ENCODE measurements around the gene TSPAN9.

TSPAN9 gene

GRCh38 chr12:3138941-3139511 is 61.8 kb downstream of the TSPAN9 start:
- no peak for DNase-seq (ENCODE audit: low read depth in 2 of 3, low spot score in 1 of 3)

GRCh38 chr12:3139760-3140159 is 62.6 kb downstream of the TSPAN9 start:
- DNase-seq (ENCODE audit: low read depth in 2 of 3, low spot score in 1 of 3) = no peak

- no peak for DNase-seq (ENCODE audit: low read depth in 2 of 3, low spot score in 1 of 3)
Measured at GRCh38 chr12:3140284-3140683, 63.1 kb downstream of the TSPAN9 start.

GRCh38 chr12:3141339-3142321 is 64.5 kb downstream of the TSPAN9 start:
- no peak for DNase-seq (ENCODE audit: low read depth in 2 of 3, low spot score in 1 of 3)

DNA sequence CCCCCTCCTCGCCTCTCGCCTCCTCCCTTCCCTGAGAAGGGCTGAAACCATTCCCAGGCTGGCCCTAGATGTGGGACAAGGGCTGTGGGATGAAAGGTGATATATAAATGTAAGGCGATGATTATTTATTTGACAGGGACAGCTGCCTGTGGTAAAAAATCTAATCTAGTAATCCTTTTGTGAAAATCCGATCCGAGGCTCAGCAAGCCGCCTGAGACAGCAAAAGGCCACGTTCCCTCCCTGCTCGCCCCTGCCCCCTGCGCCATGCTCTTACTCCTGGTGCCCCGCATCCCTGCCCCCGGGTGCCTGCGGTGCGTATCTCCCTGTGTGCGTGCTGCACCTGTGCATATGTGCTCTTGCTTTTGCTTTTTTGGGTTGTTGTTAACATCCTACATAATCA is 65.2 kb downstream of the TSPAN9 start:
- DNase-seq (ENCODE audit: low read depth in 2 of 3, low spot score in 1 of 3) = no peak

GRCh38 chr12:3144495-3144894 is 67.3 kb downstream of the TSPAN9 start:
- no peak for DNase-seq (ENCODE audit: low read depth in 2 of 3, low spot score in 1 of 3)

GRCh38 chr12:3145033-3145432 is 67.9 kb downstream of the TSPAN9 start:
- no peak for DNase-seq (ENCODE audit: low read depth in 2 of 3, low spot score in 1 of 3)

DNA sequence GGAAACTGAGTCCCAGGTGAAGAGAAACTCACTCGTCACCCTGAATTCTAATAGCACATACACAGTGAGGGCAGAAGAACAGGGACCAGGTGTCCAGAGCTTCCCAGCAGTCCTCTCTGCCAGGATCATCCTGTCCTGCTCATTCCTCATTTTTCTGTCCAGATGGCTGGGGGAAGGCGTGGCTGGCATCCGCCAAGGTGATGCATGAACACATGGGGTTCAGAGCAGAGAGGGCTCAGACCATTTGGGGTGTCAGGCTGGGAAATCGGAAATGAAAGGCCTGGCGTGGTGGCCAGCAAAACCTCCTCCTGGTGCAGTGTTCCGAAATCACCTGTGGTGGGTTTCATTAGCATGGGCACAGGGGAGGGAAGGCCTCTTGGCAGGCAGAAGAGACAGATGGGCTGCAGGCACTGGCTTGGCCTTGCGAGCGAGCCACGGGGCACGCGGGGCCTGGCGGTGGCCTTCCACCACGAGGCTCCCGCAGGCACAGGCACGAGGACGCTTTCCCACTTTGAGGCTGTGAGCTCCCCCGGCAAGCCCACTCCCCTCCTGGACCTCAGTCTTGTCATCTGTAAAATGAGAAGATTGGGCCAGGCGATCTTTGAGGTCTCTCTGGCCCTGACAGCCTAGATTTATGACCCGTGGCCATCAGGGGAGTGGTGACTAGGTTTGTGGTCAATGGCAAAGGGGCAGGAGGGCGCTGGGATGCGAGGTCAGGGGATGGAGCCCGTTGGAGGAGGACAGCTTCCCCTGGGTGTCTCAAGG is 68.5 kb downstream of the TSPAN9 start:
- no peak for DNase-seq (ENCODE audit: low read depth in 2 of 3, low spot score in 1 of 3)

DNA sequence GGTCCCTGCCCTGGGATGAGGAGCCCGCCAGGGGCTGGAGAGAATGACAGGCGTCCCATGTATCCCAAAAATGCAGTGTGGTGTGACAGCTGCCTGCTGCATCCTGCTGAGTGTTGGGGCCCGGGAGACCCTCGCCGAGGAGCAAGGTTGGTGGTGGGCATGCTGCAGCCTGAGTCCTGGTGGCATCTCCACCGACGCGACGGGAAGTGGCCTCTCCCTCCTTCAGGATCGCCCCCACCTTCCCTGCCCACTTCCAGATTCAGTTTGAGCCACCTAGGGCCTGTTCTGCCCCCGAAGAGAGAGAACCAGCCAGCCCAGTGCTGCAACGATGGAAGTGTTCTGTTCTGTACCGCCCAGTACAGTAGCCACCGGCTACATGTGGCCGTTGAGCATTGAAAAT is 70.1 kb downstream of the TSPAN9 start:
- no peak for DNase-seq (ENCODE audit: low read depth in 2 of 3, low spot score in 1 of 3)

GRCh38 chr12:3148366-3149000 is 71.3 kb downstream of the TSPAN9 start:
- DNase-seq (ENCODE audit: low read depth in 2 of 3, low spot score in 1 of 3) = no peak

- DNase-seq (ENCODE audit: low read depth in 2 of 3, low spot score in 1 of 3) = no peak
Measured at GRCh38 chr12:3149515-3150307, 72.5 kb downstream of the TSPAN9 start.

GRCh38 chr12:3150308-3150670 is 73.1 kb downstream of the TSPAN9 start:
- no peak for DNase-seq (ENCODE audit: low read depth in 2 of 3, low spot score in 1 of 3)

DNA sequence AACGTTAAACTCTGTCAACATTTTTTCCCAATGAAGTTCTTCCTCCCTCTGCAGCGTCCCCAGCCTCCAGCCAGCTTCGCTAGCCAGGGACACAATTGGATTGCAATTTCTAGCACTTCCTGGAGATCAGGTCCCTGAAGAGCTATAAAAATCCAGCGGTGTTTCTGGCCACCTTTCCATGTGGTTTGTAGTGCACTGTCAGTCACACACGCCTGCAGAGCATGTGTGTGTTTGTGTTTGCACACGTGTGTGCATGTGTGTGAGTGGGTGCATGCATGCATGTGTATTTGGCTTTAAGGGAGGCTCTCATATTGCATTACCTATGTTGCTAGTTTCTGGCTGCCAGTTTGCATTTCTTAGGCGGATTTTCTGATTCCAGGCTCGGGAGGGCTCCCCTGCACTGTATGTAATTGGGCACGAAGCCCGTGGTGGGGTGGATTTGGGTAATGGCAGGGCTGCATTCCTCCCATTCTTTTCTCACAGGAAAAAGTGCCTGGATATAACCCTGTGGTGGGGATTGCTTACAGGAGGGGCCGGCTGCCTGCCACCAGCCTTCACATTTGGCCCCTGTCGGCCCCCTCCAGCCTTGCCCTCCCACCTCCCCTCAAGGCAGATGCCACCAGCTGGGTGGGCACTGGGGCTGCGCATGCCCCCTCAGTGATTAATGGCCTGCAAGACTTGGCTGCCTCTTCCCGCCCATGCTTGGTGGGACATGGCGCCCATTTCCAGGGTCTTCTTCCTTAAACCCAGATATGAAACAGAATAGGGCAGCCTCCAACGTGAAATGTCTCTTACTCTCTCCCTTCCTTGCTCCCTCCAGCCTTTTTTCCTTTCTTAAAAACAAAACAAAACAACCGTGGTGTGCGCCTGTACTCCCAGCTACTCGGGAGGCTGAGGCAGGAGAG is 74.0 kb downstream of the TSPAN9 start:
- DNase-seq (ENCODE audit: low read depth in 2 of 3, low spot score in 1 of 3) = no peak

GRCh38 chr12:3152011-3152511 is 74.9 kb downstream of the TSPAN9 start:
- DNase-seq (ENCODE audit: low read depth in 2 of 3, low spot score in 1 of 3) = no peak

GRCh38 chr12:3152892-3153291 is 75.7 kb downstream of the TSPAN9 start:
- no peak for DNase-seq (ENCODE audit: low read depth in 2 of 3, low spot score in 1 of 3)

GRCh38 chr12:3154006-3154405 is 76.8 kb downstream of the TSPAN9 start:
- DNase-seq (ENCODE audit: low read depth in 2 of 3, low spot score in 1 of 3) = no peak

DNA sequence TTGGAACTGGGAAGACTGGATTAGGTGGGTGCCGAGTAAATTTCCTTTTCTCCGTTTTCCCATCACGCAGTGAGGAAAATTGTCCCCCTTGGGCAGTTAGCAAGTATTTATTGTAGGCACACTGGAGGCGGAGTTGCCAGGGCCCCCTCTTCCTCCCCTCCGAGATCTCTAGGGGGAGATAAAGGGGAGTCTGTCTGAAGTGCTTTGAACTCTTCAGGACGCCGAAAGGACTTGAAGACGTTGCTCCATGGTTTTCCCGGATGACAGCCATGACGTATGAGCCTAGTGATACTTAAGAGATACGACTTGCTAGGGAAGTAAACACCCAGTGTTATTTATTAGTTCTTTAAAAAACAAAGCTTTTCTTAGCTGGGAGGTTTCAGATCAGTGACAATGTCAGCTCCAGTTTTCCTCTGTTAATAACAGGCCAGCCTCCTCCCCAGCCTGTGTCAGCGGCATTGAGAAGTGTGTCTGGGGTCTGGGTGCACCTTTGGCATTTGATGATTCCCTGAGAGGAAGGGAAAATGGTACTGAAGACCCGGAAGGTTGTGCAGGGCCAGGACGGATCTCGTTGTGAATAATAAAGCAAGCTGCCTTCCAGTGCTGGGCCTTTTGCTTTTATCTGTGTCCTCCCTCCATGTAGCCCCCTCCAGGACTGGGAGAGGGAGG is 78.7 kb downstream of the TSPAN9 start:
- no peak for DNase-seq (ENCODE audit: low read depth in 2 of 3, low spot score in 1 of 3)

- no peak for DNase-seq (ENCODE audit: low read depth in 2 of 3, low spot score in 1 of 3)
Measured at GRCh38 chr12:3157581-3158323, 80.6 kb downstream of the TSPAN9 start.

All from stimulated activated CD4-positive, alpha-beta T cell treated with anti-CD3 and anti-CD28 coated beads, Interleukin-12 subunit alpha, Interleukin-12 subunit beta, amount 100 ng/mL, for 48 hours (primary cell).